Neural crest cell (in vitro differentiated cells): ENCODE data around the gene B3GLCT. TPM values are rescaled to one million over a fixed set of nuclear protein-coding genes. Genes with fewer than 3 reads are reported as not detected.

Experiments
- DNase-seq: peaks from one replicate; pipeline ENCODE4 v3.0.0; 2021; ENCODE audit warnings: low read depth, mixed read lengths, low spot score
- H3K27ac Mint-ChIP-seq: one replicate; pipeline ENCODE4 v1.8.0; 2021; ENCODE audit warnings: mild to moderate bottlenecking, mixed read lengths; ENCODE audit not compliant: unreplicated experiment
- H3K27me3 Mint-ChIP-seq: 2 replicates; pipeline ENCODE4 v1.8.0; 2021; ENCODE audit warnings: low read depth, mild to moderate bottlenecking, mixed read lengths
- H3K36me3 Mint-ChIP-seq: 2 replicates; pipeline ENCODE4 v1.8.0; 2021; ENCODE audit warnings: low read depth, mild to moderate bottlenecking, mixed read lengths
- H3K4me1 Mint-ChIP-seq: 2 replicates; pipeline ENCODE4 v1.8.0; 2021; ENCODE audit warnings: mixed read lengths
- H3K4me3 Mint-ChIP-seq: one replicate; pipeline ENCODE4 v1.8.0; 2021; ENCODE audit warnings: mild to moderate bottlenecking, mixed read lengths
- H3K9me3 Mint-ChIP-seq: 2 replicates; pipeline ENCODE4 v1.8.0; 2021; ENCODE audit warnings: mixed read lengths
- total RNA-seq: library from RNA; stranded (reverse); gene quantifications from 2 replicates; pipeline ENCODE4 v1.2.1, GENCODE V29; 2021
- TF ChIP-seq, protein P1 (sequence below): fragments of 200-600 bp; sonication (generic); conservative IDR thresholded peaks from 2 replicates; pipeline ENCODE4 v1.5.0; 2021; ENCODE audit warnings: antibody characterized with exemption, mild to moderate bottlenecking

B3GLCT gene
- total RNA-seq, 1 donor from 2014 or later, result 16.8 TPM

DNA sequence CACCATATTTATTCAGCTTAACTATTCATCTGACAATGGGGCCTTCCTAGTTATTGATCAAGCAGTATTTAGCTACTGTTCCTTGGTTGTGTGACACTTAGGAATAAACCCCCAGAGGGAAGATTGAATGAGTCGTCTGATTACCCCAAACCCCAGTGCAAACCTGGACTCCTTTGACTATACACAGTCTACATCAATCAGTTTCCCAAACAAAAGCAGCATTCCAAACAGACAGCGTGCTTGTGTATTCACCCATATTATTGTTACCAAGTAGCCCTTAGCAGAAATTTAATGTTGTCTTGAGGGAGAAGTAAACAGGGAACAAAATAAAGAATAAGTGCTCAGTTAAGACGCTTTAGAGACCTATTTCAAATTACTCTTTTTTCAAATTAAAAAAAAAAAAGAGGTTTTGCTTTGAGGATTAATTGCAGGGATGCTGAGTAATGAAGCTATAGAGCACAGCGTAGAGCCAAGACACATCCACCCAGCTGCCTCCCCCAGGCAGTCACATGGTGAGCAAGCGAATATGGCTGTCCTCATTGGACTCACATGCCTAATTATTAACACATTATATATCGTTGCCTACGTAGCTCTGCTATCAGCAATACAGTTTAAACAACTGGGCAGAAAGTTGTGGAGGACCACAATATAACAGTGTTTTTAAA lies 14.7 kb upstream of the B3GLCT start:
- Mint-ChIP-seq H3K27me3 (no peaks in the 10 kb centered on the region), H3K27ac (peak overlapping the region; percentile 40), H3K4me3 (no peak overlapping the region)

DNA sequence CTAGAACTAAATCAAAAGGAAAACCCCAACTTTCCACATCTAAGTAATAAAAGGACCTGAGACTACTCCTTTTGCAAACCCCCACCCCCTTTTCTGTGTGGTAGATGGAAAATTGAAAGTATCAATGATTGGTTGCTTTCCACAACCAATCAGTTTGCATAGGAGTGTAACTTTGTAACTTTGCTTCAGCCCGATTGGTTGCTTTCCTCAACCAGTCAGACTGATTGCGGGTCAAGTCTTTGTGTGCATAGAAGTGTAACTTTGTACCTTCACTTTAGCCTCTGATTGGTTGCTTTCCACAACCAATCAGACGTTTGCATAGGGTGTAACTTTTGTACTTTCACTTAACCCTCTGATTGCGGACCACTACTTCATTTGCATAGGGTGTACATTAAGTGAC lies 8.0 kb upstream of the B3GLCT start:
- peaks cover 15% of the 10 kb centered on the region for H3K9me3 Mint-ChIP-seq
- no peak for DNase-seq
- H3K4me3 Mint-ChIP-seq, result no peak overlapping the region
- no peaks in the 10 kb centered on the region for H3K4me1 Mint-ChIP-seq
- H3K27ac Mint-ChIP-seq, result no peak overlapping the region
- peaks cover 3% of the 10 kb centered on the region for H3K36me3 Mint-ChIP-seq
- TF ChIP-seq, protein P1, sequence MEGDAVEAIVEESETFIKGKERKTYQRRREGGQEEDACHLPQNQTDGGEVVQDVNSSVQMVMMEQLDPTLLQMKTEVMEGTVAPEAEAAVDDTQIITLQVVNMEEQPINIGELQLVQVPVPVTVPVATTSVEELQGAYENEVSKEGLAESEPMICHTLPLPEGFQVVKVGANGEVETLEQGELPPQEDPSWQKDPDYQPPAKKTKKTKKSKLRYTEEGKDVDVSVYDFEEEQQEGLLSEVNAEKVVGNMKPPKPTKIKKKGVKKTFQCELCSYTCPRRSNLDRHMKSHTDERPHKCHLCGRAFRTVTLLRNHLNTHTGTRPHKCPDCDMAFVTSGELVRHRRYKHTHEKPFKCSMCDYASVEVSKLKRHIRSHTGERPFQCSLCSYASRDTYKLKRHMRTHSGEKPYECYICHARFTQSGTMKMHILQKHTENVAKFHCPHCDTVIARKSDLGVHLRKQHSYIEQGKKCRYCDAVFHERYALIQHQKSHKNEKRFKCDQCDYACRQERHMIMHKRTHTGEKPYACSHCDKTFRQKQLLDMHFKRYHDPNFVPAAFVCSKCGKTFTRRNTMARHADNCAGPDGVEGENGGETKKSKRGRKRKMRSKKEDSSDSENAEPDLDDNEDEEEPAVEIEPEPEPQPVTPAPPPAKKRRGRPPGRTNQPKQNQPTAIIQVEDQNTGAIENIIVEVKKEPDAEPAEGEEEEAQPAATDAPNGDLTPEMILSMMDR, result no peak
- H3K27me3 Mint-ChIP-seq, result no peaks in the 10 kb centered on the region

More for the DNA sequence above, 14.7 kb upstream of the B3GLCT start:
- Mint-ChIP-seq H3K36me3 (no peaks in the 10 kb centered on the region), H3K4me1 (peaks cover 18% of the 10 kb centered on the region), H3K9me3 (peaks cover 11% of the 10 kb centered on the region)
- TF ChIP-seq, protein P1, result no peak
- DNase-seq, result no peak

DNA sequence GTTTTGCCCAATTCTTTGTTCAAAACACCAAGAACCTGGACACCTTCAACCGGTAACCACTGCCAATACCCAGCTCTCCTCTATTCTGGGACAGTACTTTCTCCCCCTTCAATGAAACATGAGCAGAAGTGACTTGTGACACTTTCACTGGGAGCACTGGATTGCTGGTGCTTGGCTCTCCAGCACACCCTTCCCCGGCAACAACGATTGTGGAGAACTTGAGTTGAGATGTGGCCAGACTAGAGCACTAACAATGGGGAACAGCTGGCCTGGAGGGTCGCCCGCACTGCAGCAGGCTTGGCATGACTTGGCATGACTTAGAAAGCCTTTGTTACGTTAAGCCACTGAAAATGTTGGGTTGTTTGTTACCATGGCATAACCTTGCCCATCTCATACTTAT lies 7.5 kb upstream of the B3GLCT start:
- TF ChIP-seq, protein P1, result no peak
- Mint-ChIP-seq H3K27me3 (no peaks in the 10 kb centered on the region), H3K9me3 (peaks cover 15% of the 10 kb centered on the region), H3K4me1 (no peaks in the 10 kb centered on the region), H3K27ac (no peak overlapping the region), H3K4me3 (no peak overlapping the region), H3K36me3 (peaks cover 3% of the 10 kb centered on the region)
- DNase-seq, result no peak

DNA sequence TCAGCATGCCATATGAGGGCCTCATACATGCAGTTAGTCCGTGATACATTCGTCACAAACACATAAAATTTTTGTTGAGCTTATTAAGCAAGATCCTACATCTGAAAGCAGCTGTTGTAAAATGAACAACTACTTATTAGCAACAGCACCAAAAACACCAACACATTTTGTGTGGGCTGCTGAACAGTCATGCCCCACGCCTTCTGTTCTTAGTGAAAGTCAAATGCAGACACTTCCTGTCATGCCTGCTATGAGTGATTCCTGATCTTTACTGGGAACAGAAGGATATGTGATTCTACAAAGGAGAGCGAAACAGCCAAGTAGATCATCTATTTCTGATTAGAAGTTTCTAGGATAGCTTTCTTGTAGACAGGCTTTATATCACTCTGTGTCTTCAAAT lies 4.2 kb upstream of the B3GLCT start:
- TF ChIP-seq, protein P1, result no peak
- no peak overlapping the region for H3K27ac Mint-ChIP-seq
- no peak for DNase-seq
- peaks cover 6% of the 10 kb centered on the region for H3K9me3 Mint-ChIP-seq
- peaks cover 4% of the 10 kb centered on the region for H3K4me1 Mint-ChIP-seq
- H3K27me3 Mint-ChIP-seq, result no peaks in the 10 kb centered on the region
- no peak overlapping the region for H3K4me3 Mint-ChIP-seq
- peaks cover 3% of the 10 kb centered on the region for H3K36me3 Mint-ChIP-seq

DNA sequence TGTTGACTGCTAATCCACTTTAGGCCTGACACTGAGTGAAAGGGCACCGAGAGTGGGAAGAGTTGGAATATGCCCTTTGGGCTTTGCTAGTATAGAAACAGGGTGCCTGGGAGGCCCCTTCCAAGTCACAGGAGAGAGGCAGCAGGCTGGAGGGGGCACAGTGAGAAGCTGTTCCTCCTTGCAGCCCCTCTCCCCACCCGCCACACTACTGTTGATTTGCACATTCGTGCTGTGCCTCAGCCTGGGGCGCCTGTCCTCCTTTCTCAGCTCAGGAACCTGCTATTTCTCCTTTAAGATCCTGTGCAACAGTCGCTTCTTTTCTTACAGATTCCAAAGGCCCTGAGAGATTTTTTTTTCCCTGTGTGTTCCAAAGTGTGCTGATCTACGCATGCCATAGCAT lies 2.8 kb upstream of the B3GLCT start:
- TF ChIP-seq, protein P1, result no peak
- peaks cover 3% of the 10 kb centered on the region for H3K36me3 Mint-ChIP-seq

More for the DNA sequence above, 2.8 kb upstream of the B3GLCT start:
- no peak overlapping the region for H3K27ac Mint-ChIP-seq
- H3K9me3 Mint-ChIP-seq, result peaks cover 3% of the 10 kb centered on the region
- no peaks in the 10 kb centered on the region for H3K27me3 Mint-ChIP-seq
- no peak for DNase-seq
- no peak overlapping the region for H3K4me3 Mint-ChIP-seq
- peaks cover 14% of the 10 kb centered on the region for H3K4me1 Mint-ChIP-seq
